Fibroblast of skin of left biceps (primary cell): ENCODE measurements around the gene PPP1R36.
"Not testable (repeated sequence)": the region's sequence is repeated elsewhere in the genome, so short reads cannot be mapped to it uniquely, and the experiment has no call there.

ENCODE experiments used
- DNase-seq, 2 experiments: peaks; one replicate each; pipeline ENCODE4 v3.0.0-alpha.2; 2013; ENCODE audit warnings: low read depth in 2 of 2

Gene PPP1R36

DNA sequence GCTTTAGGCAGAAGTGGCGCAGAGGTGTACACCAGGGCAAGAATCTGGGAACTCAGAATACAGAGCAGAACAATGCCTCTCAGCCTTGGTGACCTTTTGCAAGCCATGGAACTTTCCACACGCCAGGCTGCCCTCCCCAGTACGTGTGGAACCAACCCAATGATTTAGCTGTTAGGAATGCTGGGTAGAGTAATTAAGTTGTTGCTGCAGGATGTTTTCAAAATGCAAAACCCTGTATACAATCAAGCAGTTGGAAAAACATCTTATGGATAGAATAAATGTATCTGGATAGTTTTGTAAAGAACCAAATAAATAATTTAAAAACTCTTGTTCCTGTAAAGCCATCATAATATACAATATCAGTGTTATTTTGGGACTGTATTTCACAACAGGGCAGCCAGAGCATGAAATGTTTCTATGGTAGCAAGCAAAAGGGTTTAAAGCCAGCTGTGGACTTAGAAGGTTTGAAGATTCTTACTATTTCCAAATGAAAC, 19.4 kb downstream of the PPP1R36 start:
- DNase-seq, result no peak

DNA sequence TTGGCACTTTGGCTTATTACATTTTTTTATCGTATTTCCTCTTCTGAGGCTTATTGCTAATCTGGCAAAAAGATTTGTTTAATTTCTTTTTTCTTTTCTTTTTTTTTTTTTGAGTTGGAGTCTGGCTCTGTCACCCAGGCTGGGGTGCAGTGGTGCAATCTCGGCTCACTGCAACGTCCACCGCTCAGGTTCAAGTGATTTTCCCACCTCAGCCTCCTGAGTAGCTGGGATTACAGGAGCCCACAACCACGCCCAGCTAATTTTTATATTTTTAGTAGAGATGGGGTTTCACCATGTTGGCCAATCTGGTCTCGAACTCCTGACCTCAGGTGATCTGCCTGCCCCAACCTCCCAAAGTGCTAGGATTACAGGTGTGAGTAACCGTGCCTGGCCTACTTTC, 19.9 kb downstream of the PPP1R36 start:
- not testable (repeated sequence) for DNase-seq

GRCh38 chr14:64572386-64573104, 22.8 kb downstream of the PPP1R36 start:
- no peak for DNase-seq

GRCh38 chr14:64573109-64573508, 23.3 kb downstream of the PPP1R36 start:
- DNase-seq, result no peak

DNA sequence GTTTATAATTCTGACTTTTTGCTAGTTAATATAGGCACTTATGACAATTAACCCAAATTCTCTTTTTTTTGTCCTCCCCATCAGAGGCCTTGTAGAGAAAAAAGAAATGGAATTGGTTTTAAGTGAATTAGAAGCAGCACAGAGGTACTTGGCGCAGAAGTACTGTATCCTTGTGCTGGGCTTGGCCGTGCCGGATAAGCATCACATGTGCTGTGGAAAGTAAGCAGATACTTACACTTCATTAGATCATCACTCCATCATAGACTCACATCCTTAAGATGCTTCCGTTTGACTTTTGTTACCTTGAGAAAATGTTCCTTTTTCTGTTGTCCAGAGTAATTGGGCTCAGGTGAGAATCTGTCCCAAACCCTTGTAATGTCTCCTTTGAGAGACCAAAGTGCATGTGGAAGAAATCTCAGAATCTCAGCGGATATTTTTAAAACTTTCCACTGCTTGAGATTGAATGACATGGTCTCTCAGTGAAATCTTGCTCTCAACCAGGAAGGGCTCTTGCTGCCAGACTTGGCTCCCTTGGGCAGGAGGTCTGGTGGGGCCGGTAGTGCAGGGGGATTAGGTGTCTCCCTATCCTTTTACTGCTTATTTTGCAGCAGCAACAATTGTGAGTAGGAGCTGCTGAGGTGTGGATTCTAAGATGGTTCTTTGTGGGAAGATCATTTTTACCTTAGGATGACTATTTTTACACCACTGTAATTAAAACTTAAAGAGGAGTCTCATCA, 24.8 kb downstream of the PPP1R36 start:
- DNase-seq, result no peak

DNA sequence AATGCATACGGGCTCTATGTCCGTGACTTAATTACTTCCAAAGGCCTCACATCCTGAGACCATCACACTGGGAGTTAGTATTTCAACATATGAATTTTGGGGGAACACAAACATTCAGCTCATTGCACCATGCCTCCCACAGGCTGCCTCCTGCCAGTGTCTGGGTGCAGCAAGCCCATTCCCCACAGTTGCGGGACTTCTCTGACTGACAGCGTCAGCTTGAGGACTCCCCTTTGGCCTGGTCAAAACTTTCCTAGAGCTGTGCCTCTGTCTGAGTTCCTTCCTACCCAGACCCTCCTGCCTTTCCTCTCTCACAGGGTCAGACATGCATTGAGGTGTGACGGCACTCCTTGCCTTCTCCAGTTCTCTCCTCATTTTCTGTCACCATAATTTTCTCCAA, 27.4 kb downstream of the PPP1R36 start:
- DNase-seq, result no peak

- DNase-seq, result no peak
Observed at GRCh38 chr14:64580467-64580866, 30.7 kb downstream of the PPP1R36 start.

GRCh38 chr14:64581363-64581762, 31.6 kb downstream of the PPP1R36 start:
- DNase-seq, result no peak

DNA sequence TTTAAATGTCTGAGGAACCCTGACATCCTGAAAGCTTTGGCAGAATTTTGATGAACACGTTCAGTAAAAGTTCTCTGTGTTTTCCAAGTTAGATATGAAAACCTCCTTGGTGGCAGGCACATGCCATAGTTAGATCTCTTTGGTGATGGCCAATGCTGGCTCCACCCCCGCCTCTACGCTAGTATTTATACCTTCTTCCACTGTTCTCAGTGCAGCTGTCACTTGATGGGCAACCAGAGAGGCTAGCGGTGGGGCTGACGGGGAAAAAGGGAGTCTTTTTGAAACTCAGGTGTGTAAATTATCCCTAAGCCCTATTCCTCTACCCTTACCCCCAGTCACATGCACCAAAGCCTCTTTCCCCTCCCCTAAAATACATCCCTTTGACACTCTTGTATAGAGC, 32.1 kb downstream of the PPP1R36 start:
- no peak for DNase-seq

- no peak for DNase-seq
Observed at GRCh38 chr14:64584190-64584589, 34.4 kb downstream of the PPP1R36 start.

GRCh38 chr14:64591809-64592208, 42.0 kb downstream of the PPP1R36 start:
- DNase-seq, result peak in 1 of 2 experiments; percentile 23

- DNase-seq, result no peak
Observed at GRCh38 chr14:64594438-64594837, 44.7 kb downstream of the PPP1R36 start.

DNA sequence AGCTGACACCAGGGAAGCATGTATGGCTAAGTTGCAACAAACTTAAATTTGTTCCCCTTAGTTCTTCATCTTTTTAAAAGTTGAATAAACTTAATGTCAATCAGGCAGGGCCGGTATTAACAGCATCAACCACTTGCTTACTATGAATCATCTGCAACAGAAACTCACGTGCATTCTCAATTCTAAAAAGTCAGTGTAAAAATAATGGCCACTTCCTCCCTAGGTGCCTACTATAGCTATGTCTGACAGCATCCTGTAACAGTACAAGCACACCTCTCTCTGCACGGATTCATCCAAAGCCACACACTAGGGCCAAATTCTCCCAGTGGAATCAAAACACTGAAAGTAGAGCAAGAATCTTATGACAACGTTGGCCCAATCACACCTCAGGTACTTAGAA, 48.6 kb downstream of the PPP1R36 start:
- no peak for DNase-seq

- no peak for DNase-seq
Observed at GRCh38 chr14:64601571-64601970, 51.8 kb downstream of the PPP1R36 start.

DNA sequence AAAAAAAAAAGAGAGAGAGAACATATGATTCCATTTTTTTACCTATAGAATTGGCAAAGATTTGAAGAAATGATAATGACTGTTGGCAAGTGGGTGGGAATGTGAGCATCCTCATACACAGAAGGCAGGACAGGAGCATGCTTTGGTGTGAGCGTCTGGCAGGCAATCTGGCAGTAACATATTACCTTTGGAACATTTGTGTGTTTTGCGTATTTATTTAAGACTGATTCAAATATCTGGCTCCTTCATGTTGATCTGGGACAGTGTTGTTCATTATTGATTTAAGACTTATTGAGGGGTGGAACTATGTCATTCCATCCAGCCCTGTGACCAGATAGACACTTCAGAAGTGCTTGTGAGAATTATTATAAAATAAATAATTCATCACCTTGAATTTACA, 53.1 kb downstream of the PPP1R36 start:
- no peak for DNase-seq

DNA sequence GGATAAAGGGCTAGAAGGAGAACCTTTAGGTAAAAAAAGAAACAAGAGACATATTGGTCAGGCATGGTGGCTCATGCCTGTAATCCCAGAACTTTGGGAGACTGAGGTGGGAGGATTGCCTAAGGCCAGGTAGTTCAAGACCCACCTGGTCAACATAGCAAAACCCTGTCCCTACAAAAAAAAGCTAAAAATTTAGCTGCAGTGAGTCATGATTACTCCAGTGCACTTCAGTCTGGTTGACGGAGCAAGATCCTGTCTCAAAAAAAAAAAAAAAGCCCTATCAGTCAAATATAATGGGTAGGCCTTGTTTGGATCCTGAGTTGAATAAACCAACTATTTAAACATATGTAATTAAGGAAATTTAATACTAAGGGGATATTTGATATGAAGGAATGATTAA, 54.2 kb downstream of the PPP1R36 start:
- DNase-seq, result no peak

DNA sequence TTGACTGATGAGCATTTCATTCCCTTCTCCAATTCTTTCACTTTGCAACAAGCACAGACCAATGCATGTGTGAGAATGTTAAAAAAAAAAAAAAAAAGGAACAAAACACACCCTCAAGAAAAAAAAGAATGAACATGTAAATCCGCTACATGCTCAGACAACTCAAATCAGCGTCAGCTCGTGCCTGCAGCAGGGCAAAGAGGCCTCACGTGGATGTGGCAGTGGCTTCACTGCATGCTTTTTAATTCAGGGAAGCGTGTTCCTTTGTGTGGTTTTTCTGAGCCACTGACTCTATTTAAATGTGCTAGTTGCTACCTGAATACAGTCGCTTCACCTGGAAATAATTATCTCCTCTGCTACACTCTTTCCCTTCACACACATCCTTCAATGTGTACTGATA, 55.1 kb downstream of the PPP1R36 start:
- DNase-seq, result no peak

DNA sequence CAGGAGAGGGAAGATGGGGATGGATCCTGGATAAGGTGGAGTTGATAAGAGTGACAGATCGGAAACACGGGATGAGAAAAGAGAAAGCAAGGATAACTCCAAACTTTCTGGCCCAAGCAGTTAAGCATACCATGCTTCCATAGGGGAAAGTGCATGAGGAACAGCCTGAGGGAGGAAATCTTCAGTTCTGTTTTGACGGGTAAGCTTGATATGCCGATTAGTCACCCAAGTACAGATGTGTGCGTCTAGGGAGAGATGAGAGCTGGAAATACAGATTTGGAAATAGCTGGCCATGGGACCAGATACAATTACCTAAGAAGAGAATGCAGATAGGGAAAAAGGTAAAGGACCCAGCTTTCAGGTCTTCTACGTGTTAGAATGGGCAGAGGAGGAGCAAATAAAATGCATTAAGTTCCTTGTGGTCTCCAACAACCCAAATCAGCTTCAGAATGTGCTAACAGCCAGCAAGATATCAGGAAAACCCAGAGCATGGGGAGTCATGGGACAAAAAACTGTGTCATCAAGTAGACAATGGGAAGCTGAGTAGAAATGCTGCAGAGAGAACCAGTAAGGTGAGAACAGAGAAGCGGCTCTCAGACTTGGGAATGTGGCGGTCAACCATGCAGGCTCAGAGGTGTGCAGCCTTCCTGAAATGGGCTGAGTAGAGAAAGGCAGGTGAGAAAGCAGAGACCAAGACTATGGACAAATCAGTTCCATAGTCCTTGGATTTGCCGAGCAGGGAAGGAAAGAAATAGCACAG, 56.3 kb downstream of the PPP1R36 start:
- no peak for DNase-seq

DNA sequence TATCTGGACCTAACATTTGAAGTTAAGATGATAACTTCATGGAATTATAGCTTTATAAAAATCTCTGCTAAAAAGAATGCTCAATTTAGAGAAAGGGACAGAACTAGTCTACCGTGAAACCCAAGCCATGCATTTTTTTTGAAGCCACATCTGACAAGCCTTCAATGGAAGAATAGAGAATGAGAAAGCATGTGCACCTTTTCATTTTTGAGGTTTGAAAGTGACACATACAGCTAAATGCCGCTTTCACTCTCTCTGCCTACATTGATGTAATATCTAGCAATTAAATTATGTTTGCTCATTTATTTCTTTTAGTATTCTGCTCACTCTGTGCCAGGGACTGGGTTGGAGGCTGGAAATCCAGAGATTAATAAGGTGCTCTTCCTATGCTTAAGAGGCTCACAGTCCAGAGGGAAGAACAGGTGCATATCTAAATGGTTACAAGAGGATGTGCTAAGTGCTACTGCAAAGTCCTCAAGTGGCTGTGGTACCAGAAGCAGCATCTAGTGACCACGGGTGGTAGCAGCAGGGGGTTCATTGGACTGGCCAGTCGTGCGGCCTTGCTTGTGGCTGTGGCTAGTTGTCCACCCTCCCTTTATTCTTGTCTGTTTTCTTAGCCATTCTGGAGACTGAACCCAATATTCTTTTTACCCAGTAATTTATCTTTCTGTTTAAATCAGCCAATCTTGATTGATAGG, 60.4 kb downstream of the PPP1R36 start:
- no peak for DNase-seq

GRCh38 chr14:64611358-64612020, 61.7 kb downstream of the PPP1R36 start:
- DNase-seq, result no peak

GRCh38 chr14:64612021-64612380, 62.2 kb downstream of the PPP1R36 start:
- peak; percentile 69 to 78 for DNase-seq
